H4 (cell line): ENCODE data around the gene OXNAD1. TPM values are rescaled to one million over a fixed set of nuclear protein-coding genes. Genes with fewer than 3 reads are reported as not detected.

Experiments
- DNase-seq: peaks from one replicate; pipeline ENCODE4 v3.0.0-alpha.2; 2015; ENCODE audit warnings: low spot score
- total RNA-seq: library from RNA; depleted of rRNA; stranded (reverse); fragments of >200 nt; shearing (Covaris generic); gene quantifications from 2 replicates; pipeline ENCODE4 v1.2.3, GENCODE V29; 2014

OXNAD1 gene
- total RNA-seq, 1 experiment from 2014 or later: 17.1 TPM

DNA sequence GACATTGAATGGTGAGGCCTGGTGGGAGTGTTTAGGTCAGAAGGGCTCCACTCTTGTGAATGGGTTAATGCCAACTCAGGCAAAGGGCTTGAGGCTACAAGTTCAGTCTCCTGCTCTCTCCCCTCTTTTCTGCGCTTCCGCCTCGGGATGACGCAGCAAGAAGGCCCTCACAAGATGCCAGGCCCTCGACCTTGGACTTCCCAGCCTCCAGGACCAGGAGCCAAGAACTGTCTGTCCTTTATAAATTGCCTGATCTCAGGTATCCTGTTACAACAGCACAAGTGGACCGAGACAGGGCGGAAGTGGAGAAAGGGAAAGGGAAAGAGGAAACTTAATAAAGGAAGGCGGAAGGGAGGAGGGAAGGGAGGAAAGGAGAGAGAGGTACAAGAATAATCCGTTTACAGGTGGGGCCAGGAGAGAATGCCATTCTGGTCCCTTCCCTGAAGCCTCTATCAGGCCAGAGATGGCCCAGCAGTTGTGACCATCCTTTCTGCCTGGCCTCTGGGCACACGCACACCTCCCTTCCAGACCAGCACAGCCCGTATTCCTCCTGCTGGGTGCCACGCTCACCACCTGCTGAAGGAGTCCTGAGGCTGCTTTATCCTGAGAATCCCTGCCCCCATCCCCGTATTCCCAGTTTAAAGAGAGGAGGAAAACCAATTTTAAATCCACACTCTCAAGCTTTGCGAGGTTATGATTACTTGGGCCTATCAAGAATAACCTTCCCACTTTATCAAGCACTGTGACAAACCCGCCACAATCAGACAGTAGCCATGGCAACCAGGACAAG lies 64.2 kb downstream of the OXNAD1 start:
- DNase-seq: no peak

DNA sequence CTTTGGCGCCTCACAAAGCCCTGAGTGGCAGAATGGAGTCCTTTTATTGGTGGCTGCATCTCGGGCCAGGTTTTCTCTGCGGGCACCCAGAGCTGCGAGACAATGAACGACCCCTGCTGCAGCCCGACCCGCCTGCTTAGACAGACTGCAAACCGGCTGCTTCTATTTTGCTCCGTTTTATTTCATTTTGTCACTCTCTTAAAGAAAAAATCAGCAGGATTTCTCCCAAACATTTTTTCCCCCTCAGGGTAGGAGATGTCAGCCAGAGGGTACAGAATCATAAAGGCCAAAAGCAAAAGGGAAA lies 64.8 kb downstream of the OXNAD1 start:
- DNase-seq: no peak

DNA sequence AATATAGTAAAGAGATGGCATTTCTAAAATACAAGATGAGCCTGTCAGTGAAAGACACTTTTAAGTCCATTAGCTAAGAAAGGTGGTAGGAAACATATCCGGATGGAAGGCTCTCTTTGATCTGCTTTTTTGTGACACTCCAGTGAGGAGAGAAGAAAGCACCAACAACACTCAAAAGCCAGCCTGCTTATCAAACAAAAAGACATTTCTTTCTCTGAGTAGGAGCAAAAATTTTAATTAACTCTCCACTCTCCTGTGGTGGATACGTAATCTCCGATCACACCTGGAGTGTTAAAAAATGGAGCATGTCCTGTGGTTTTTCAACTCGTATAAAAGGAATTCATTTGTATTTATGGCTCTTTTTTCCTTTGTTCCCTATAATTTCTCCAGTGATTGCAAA lies 65.3 kb downstream of the OXNAD1 start:
- no peak for DNase-seq

DNA sequence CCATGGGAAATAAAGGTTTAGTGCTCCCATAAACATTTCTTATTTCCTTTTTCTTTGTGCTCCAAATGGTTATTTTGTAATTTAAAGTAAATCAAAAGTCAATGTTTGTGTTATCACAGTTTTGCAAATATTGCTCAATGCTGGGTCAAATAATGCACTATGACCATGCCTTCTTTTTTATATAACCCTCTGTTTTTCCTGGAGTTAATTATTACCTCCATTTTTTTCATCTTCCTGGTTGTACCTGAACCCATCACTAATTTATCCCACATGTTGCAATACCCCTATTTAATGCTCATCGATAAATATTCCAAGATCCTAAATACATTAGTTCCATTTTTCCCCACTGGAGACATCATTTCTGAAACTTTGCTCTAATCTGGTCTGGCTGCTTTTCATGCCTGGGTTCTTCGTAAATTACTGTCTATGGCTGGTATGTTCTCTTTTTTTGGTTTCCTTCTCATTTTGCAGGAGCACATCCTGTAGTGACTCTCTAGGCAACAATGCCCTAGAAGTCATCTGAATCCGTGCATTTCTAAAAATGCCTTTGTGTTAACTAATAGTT lies 66.4 kb downstream of the OXNAD1 start:
- DNase-seq: no peak

DNA sequence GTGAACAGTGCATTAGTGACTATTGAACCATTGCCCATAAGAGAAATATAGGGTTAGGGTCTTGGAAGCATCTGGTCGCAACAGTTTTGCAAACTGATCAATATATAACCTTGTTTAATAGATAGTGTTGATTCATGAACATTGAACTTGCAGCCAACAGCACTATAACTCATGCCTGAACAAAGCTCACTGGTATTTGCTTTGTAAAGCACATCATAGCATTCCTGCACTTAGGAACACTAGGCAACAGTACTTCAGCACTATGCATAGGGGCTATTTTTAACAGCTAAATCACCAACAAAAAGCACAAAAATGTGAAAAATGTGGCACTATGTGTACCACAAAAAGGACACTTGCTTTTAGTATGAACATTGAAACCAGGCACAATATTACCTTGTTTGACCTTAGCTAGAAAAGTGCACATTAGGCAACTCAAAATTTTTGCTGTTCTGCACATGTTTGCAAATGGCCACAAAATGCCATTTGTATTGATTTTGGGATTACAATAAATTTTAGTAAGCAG lies 68.0 kb downstream of the OXNAD1 start:
- DNase-seq: no peak

DNA sequence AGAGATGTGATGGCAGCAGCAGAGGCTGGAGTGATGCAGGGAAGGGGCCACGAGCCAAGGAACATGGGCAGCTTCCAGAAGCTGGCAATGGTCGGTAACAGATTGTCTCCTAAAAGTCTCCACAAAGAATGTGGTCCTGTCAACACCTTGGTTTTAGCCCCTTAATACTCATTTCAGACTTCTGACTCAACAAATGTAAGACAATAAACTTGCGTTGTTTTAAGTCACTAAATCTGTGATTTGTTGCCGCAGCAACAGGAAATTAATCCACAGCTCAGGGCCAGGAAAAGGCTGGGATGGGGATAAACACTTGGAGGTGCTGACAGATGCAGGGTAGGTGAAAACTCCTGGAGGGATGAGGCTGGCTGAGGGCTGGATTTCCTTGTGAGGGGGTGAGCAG lies 69.9 kb downstream of the OXNAD1 start:
- no peak for DNase-seq

DNA sequence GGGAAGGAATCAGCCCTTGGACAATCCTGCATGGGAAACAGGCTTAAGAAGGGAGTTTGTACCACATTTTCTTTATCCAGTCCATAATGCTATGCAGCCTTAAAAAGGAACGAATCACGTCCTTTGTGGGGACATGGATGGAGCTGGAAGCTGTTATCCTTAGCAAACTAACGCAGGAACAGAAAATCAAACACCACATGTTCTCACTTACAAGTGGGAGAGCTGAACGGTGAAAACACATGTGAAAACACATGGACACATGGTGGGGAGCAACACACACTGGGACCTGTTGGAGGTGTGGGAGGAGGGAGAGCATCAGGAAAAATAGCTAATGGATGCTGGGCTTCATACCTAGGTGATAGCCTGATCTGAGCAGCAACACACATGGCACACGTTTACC lies 70.3 kb downstream of the OXNAD1 start:
- no peak for DNase-seq

DNA sequence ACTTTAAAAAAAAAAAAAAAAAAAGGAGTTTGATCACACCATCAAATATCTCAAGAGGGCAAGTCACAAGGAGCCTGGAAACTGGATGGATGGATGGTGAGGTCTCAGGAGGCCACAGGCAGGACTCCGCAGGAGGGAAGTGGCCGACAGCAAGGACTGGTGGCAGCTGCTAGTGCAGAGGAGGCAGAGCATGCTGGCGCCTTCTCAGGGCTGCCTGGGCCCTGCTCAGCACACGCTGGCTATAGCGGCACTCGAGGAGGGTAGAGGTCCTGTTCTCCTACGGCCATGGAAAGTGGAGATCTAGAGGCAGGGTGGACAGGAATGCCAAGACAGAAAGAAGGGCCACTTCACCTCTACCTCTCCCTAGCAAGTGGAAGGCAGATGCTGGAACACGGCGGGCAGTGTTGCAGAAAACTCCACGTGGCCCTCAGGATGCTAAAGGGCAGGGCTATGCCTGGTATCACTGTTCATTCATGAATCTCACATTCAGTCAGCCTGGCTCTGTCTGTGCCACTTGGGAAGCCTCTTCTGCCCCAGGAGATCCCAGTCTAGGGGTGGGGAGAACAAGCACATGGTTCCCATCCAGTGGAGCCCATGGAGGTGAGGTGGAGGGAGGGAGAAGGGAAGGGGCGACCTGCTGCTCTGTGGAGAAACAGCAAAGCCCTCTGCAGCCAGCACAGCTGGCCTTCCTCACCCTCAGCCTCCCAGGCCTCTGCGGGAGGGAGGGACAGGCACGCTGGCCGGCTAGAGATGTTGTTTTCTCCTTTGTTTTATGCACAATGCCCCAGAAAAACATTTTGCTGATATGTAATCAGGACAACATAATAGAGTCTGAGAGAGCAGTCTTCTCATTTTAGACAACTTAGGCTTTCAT lies 71.0 kb downstream of the OXNAD1 start:
- DNase-seq: no peak

DNA sequence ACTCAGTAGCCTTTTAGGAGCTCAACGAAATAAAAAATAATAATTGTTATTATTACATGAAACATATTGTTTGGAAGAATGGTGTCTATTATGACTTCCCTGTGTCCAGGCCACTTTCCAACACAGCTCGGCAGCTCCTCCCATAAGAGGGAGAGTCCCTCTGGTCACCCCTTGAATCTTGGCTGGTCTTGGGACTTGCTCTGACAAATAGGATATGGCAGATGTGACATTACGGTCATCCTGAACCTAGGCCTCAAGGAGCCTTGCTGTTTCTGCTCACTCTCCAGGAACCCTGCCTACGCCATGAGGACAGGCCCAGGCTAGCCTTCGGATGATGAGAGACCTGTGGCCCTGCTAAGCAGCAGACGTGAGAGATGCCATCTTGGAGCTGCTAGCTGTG lies 71.8 kb downstream of the OXNAD1 start:
- DNase-seq: no peak

DNA sequence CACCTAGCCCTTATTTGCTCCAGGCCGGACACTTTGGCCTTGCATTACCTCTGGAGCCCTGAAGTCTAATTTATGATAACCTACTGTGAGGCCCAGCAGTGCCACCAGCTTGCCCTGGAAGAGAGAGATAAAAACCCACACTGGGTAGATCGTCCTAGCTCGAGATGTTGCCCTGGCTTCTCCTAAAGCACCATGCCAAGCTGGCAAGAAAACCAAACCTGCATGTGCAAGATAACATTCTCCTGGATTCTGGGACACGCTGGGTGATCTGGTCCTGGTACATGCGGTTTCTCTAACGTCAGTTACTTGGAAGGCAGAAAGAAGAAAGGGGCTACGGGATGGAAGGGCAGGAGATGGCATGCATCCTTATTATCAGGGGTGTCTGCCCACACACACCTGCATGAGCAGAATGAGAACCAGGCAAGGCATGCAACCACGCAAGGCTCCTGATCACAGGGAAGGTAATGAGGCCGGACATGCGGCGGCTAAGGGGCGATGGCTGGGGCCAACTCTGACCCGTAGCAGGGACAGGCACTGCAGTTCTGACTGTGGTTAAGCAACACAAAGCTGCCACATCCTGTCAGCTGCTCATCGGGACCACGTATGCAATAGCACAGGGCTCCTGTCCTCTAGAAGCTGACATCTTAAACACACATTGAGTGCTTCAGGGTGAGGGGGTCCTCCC lies 73.0 kb downstream of the OXNAD1 start:
- DNase-seq: peak; percentile 15

DNA sequence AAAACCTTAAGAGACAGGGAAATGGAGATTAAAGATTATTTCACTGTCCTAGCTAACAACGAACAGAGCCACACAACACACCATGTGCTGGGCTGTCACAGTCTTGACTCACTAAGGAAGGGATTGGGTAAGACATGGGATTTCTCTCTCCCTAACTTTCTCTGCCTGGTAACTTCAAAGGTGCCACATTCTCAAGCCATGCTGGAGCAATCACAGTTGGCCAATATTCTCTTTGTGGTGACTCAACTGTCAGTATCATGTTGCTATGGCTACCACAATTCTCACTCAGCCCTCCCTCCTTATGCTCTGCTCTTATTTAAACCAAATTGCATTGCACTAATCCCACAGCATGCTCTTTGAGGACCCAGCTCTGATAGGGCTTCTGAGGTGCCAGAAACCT lies 74.0 kb downstream of the OXNAD1 start:
- peak; percentile 50 for DNase-seq

DNA sequence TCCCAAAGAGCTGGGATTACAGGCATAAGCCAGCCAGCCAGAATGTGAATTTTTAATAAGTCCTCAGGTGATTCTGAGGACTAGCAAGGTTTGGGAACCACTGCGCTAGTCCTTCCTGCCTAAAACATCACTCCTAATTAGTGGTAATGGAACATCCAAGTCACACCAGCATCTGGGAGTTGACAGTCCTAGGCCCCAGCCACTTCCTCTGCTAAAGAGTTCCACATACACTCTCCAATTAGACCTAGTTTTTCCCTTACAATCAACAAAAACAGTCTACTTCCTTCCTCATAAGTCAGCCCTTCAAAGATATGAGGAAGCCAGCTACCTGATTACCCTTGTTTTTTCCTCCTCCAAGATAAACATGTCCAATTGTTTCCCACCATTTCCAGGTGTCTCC lies 78.1 kb downstream of the OXNAD1 start:
- DNase-seq: no peak

DNA sequence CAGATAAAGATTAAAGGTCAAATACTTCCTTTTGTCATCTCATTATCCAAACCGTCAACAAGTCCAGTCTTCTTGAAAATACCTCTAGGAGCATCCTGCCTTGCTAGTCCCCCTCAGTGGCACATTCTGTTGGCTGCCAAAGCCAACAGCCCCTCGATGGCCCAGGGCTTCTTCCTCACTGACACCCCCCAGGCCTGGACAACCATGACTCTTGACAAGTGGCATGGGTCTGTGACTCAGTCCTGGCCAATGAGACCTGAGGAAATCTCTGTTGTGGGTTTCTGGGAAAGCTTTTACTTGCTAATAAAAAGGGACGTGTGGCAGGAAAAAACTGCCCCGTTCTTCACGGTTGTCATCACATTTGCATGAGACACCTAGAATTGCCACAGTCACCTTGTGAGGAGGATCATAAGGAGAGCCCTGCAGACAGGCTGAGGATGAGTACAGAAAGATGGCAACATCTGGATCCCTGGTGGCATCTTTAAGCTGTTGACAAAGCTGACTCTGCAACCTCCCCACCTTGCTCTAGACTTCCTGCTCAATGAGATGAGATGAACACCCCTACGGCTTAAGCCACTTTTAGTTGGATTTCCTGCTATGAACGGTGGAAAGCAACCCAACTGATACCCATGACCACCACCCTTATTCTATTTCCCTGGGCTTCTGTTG lies 81.5 kb downstream of the OXNAD1 start:
- DNase-seq: no peak

DNA sequence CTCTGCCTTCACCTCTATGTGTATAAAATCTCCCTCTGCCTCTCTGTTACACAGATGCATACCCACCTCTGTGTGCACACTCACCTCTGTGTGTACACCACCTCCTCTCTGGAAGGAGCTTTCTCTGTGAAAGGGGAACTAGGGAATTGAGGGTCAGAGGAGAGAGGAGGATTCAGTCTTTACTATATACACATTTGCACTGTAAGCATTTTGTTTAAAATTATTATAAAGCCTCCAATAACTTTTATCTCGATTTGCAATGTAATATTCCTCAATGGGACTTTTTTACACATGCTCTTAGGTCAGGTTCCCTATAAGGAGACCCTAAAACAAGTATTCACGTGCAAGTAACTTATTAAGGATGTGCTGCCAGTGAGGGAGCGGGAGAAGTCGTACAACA lies 82.5 kb downstream of the OXNAD1 start:
- DNase-seq: no peak

DNA sequence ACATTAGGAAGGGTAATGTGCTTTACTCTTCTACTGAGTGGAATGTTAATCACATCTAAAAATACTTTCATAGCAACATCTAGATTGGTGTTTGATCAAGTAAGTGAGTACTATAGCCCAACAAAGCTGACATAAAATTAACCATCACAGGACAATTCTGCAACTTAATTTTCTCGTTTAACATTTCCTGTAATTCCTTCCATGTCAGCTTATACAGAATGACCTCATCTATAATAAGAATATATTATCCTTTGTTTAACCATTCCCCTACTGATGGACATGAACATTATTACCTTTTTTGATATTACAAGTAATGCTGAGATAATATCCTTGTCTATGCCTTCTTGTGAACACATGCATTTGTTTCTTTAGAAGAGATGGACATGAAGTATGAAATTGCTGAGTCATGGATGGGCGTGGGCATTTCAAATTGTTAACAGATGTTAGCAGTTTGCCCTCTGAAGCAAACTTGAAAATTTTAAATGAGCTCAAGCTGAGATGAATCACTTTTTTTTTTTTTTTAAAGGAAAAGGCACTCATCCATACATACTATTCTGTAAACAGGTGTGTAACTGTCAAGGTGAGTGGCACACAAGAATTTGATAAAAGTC lies 85.1 kb downstream of the OXNAD1 start:
- peak; percentile 71 for DNase-seq

DNA sequence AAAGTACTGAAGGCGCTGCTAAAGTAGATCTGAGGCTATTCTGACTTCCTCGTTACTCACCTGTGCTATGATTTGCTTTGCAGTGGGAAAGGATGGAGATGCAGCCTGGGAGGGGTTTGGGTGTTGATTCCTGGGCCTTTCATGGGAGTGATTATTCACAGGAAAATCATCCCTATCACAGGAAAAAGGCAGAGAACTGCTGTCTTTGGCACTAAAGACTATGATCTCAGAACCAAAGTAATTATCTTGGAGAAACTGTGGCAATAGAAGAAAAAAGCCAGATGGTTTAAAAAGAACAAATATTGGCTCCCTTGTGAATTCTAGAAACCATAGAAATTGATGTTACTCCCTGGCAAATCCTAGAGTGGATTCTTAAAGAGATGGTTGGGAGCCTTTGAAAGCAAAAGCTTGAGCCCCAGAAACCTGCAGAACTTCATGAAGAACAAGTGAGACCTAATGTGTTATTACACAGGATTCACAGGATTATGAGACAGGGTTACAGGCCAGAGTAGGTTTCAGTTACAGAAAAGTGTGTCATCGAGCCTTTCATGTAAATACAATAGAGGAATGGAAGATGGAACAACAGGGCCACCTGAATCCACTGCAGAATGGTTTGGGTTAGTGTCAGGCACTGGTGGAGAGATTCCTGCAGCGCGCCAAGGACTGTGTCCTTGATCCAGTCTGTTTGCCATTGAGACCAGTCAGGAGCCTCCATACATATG lies 85.7 kb downstream of the OXNAD1 start:
- no peak for DNase-seq

DNA sequence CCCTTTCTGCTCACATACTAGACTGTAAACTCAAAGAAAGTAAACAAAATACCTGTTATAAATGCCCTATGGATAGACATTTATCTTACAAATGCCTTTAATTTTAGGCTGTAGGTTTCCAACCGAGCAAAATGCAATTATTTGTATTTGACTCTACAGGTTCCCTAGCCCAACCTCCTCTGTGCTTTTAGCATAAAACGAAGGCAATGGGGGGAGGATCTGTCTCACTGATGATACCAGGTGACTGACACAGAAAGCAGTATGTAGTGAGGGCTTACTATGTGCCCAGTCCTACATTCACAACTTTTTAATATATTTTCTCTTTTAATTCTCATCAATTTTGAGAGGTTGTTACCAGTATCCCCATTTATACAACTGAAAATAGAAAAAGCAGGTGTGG lies 87.4 kb downstream of the OXNAD1 start:
- no peak for DNase-seq

DNA sequence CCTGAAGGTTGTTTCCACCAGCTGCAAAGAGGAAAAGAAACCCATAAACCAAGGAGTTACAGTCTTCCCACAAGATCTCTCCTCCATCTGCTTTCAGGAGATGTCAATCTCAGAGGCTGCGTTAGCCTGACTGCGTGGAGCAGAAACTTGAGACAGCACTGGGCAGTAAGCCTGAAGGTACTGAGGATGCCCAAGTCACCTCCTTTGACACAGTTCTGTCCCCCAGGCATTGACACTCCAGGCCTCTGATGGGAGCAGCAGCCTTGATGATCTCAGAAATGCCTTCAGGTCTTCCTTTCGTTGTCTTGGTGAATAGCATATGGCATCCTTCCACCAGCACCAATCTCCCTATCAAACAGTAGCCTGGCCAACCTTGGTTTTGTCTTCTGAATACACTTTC lies 89.3 kb downstream of the OXNAD1 start:
- DNase-seq: no peak
